GM18909 (cell line): ENCODE measurements around the gene GAB2.

ENCODE experiments used
- ATAC-seq: cut with Tn5 transposase; IDR thresholded peaks from one replicate; pipeline ENCODE4 v1.9.1; 2021; ENCODE audit warnings: mild to moderate bottlenecking; ENCODE audit not compliant: unreplicated experiment, poor library complexity

GAB2 gene

GRCh38 chr11:78214331-78215194 is 203.1 kb downstream of the GAB2 start:
- ATAC-seq = no peak

GRCh38 chr11:78213526-78214330 is 203.9 kb downstream of the GAB2 start:
- no peak for ATAC-seq

DNA sequence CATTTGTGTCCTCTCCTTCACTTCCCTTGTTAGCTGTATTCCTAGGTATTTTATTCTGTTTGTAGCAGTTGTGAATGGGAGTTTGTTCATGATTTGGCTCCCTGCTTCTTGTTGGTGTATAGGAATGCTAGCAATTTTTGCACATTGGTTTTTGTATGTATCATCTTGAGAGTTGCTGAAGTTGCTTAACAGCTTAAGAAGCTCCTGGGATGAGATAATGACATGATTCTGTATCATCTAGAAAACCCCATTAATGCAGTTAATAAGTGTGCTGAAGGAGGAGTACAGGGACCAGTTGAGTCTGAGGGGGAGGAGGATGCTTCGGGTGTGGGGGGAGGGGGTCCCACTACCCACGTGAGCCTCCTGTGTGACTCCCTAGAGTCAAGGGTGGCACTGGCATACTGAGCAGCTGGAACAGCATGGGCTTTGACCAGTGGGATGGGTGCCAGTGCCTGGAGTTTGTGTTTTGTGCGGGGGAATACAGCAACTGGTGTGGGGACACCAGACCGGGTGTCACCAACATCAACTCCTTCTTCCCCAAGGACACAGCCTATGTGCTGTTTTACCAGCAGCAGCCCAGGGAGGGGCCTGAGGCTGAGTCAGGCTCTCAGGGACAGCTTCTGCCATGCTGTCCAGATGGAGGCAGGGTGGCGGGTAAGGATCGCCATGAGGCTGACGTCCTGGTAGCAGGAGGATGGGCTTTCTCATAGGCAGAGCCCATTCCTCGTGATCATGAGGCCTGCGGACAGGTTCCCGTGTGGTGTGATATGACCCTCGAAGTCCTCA is 204.8 kb downstream of the GAB2 start:
- no peak for ATAC-seq

- no peak for ATAC-seq
Measured at GRCh38 chr11:78211565-78211964, 206.1 kb downstream of the GAB2 start.

DNA sequence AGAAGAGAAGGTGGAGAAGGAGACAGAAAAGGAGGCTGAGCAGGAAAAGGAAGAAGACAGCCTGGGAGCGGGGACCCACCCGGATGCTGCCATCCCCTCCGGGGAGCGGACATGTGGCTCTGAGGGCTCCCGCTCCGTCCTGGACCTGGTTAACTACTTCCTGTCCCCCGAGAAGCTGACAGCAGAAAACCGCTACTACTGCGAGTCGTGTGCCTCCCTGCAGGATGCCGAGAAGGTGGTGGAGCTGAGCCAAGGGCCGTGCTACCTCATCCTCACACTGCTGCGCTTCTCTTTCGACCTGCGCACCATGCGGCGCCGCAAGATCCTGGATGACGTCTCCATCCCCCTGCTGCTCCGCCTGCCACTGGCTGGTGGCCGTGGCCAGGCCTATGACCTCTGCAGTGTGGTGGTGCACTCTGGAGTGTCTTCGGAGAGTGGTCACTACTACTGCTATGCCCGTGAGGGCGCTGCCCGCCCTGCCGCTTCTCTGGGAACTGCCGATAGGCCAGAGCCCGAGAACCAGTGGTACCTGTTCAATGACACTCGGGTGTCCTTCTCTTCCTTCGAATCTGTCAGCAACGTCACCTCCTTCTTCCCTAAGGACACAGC is 207.5 kb downstream of the GAB2 start:
- no peak for ATAC-seq

- no peak for ATAC-seq
Measured at GRCh38 chr11:78209478-78209877, 208.1 kb downstream of the GAB2 start.

DNA sequence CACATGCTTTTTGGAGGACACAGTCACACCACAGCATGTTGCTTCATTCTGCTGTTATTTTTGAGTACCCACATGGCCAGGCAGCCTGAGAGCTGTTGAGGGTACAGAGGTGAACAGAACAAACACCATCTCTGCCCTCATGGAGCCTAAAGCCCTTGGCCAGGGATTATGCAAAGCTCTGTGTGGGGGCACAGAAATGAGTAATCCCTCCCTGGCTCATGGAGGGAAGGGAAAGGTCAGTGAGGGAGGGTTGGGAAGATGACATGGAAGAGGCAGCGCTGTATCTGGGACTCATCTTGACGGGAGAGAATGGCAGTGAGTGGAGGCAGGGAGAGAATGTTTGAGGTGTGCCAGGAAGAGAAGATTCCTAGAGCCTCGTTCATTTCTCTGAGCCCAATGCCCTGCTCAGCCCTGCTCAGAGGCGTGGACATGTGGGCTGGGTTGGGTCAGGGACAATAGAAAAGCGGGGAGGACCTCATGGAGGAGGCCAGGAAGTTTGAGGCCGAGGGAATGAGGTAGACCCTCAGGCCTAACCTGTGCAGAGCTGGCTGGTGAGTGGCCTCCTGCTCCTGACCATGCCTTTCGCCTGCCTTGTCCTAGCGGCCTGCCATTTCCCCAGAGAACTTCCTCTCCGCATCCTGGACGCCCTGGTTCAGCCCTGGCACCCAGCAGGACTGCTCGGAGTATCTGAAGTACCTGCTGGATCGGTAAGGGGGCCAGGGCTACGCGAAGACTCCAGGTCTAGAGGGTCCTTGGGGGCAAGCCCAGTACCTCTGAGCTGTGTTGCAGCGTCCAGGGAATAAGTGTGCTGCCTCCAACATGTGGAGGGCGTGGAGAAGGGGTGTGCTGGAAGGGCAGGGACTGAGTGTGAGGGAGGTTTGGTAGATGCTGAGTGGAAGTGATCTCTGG is 209.1 kb downstream of the GAB2 start:
- ATAC-seq = no peak

GRCh38 chr11:78207532-78208256 is 209.9 kb downstream of the GAB2 start:
- no peak for ATAC-seq

DNA sequence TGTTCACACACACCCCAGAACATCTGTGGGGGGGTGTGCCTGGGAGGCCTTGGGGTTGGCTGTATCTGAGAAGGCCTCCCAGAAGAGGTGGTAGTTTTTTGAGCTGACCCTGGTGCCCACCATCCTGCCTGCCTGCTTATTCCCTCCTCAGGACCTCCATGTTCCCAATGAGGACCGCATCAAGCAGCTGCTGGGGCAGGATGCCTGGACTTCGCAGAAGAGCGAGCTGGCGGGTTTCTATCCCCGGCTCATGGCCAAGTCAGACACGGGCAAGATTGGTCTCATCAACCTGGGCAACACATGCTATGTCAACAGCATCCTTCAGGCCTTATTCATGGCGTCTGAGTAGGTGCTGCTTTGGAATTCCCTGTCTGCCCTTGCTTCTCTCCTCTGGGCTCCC is 211.9 kb downstream of the GAB2 start:
- ATAC-seq = no peak

DNA sequence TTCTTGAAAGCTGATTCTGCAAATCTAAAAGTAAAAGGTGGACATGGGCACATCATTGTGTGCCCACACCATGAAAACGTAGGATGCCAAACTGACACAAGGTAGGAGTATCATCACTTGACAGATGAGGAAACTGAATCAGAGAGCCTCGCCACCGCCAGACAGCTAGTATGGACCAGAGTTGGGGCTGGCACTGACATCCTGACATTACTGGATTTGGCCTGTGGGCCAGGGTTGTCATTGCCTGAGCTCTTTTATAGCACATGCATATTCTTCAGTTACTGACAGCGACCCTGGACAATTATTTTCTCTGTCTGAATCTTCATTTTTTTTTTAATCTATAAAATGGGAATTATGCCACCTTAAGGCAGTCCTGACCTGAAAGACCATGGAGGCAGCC is 212.4 kb downstream of the GAB2 start:
- ATAC-seq = no peak

GRCh38 chr11:78203184-78203583 is 214.4 kb downstream of the GAB2 start:
- ATAC-seq = no peak

DNA sequence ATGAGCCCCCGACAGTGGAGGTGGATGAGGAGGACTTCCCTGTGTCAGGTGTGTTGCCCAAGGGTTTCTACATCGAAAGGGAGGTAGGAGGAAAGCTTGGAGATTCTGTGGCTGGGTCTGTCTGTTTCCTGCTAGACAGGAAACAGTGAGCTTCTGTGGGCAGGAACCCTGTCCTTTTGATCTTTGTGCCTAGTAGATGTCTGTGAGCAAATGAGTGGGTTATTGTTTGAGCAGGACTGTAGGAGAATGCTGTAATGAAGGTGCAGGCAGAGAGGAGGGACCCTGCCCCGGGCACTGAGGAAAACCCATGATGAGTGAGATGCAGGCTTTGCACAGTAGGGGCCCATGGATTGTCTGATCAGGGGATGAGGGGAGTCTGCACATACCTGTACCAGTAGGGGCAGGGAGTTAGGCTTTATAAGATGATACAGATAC is 214.9 kb downstream of the GAB2 start:
- peak; percentile 56 for ATAC-seq

DNA sequence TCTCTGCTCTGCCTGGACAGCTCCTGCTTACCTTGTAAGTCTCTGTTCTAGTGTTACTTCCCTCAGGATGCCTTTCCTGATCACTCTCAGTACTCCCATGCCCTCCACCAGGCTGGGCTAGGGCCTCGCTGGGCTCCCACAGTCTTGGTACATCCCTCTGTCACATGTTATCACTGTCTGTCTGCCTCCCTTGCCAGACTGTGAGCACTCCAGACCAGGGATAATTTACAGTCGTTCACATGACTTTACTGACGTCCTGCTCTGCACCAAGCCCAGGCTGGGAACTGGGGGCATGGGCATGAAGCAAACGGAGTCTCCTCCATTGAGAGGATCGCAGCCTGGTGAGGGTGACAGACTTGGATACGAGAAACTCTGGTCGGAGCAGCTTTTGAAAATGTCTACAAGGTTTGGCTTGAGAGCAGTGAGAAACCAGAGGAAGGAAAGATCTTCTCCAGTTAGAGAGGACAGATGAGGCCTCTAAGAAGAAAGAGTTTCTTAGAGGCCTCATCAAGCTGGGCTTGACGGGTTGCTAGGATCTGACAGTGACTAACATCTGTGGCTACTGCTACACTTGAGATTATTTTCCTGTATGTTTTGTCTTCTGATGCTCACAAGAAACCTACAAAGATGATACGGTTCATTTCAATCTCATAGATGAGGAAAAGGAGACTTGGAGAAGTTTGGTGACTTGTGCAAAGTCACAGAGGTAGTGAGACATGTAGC is 216.4 kb downstream of the GAB2 start:
- ATAC-seq = no peak

DNA sequence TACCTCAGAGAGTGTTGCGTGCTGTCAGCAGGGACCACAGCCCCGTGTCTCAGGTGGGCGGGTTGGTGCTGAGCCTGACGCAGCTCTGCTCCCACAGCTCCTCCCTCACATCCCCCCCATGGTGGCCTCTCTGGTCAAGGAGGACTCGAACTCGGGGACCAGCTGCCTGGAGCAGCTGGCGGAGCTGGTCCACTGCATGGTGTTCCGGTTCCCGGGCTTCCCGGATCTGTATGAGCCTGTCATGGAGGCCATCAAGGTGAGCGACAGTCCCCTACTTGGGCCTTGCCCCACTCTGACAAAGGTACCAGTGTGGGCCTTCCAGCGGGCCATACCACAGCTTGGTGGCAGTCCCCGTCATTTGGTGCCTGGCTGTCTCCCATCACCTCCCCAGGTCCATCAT is 217.1 kb downstream of the GAB2 start:
- no peak for ATAC-seq

DNA sequence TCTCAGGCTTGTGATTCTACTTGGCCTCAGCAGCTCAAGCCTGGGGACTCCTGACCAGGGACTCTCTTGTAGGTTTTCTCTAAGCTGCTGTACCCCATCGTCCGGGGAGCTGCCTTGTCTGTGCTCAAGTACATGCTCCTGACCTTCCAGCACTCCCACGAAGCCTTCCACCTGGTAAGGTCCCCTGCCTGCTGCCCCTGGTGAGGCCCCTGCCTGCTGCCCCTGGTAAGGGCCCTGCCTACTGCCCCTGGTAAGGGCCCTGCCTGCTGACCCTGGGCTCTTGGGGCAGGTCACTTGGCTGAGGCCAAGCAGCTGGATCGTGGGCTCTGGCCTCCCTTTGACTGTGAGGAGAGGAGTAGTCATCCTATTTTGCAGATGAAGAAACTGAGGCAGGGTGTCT is 217.6 kb downstream of the GAB2 start:
- no peak for ATAC-seq

DNA sequence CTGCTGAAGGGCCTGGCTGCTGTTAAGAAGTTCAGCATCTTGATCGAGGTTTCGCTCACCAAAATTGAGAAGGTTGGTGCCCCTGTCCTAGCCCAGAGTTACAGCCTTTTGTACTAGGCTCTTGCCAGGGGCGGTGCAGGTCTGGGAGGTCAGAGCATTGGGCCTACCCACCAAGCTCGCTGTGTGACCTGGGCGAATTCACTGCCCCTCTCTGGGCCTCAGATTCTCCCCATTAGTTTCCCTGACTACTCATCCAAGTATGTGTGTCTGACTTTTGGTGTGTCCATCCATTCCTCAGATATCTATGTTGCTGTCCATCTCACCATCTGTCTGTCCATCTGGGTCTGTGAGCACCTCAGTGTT is 218.0 kb downstream of the GAB2 start:
- ATAC-seq = no peak

- ATAC-seq = no peak
Measured at GRCh38 chr11:78199015-78199652, 218.5 kb downstream of the GAB2 start.

GRCh38 chr11:78197816-78198215 is 219.8 kb downstream of the GAB2 start:
- no peak for ATAC-seq
